H1 (cell line): Measurements from ENCODE around the gene TYW5. TPM values are rescaled to one million over a fixed set of nuclear protein-coding genes. Genes with fewer than 3 reads are reported as not detected.

Experiments used
- HDAC2 ChIP-seq, 2 experiments: fragments of 300-600 bp in 1 of 2; sonication (generic) in 1 of 2; IDR thresholded peaks; 2 replicates each; pipeline ENCODE4 v1.6.1; 2011 to 2012; ENCODE audit warnings: low read depth in 2 of 2, low read length in 2 of 2, mild to moderate bottlenecking in 2 of 2, moderate library complexity in 2 of 2, borderline replicate concordance in 1 of 2, inconsistent platforms in 1 of 2
- HDAC6 ChIP-seq: IDR thresholded peaks from one replicate; pipeline ENCODE4 v1.7.1; 2012; ENCODE audit warnings: low read depth, mild to moderate bottlenecking, inconsistent platforms, low read length, moderate library complexity
- JUN ChIP-seq: IDR thresholded peaks from 2 replicates; pipeline ENCODE4 v1.6.1; 2011; ENCODE audit warnings: low read depth, mild to moderate bottlenecking, improper control_type of control experiment, low read length
- POLR2A ChIP-seq, 2 experiments: IDR thresholded peaks; 1 replicate in 1 of 2; 2 replicates in 1 of 2; pipeline ENCODE4 v1.6.1; 2011; ENCODE audit warnings: low read depth in 2 of 2, low read length in 2 of 2, mild to moderate bottlenecking in 2 of 2; ENCODE audit errors: control extremely low read depth in 1 of 2
- RXRA ChIP-seq: IDR thresholded peaks from 2 replicates; pipeline ENCODE4 v1.6.1; 2011; ENCODE audit warnings: low read depth, mild to moderate bottlenecking, low read length, moderate library complexity; ENCODE audit not compliant: insufficient read depth
- ZNF274 ChIP-seq: IDR thresholded peaks from 2 replicates; pipeline ENCODE4 v1.7.0; 2012; ENCODE audit warnings: low read length, borderline replicate concordance; ENCODE audit errors: extremely low read depth
- polyA plus RNA-seq, 7 experiments: library from polyadenylated mRNA; depleted of rRNA in 3 of 7; stranded (reverse) in 5 of 7; unstranded in 2 of 7; fragments of >200 nt in 5 of 7; fragments of 200-250 nt in 2 of 7; gene quantifications; 1 replicate in 5 of 7; 2 replicates in 1 of 7; 4 replicates in 1 of 7; pipeline versions ENCODE4 v1.2.1 to v1.2.3, GENCODE V29; 2011 to 2013; ENCODE audit warnings: missing spikeins in 2 of 7, mixed read lengths in 2 of 7
- total RNA-seq: library from RNA; stranded (reverse); fragmentation: NEBNext Ultra II Directional; extraction: Animal tissue kit (Norgen Biotek cat#: 25700); gene quantifications from 2 replicates; pipeline ENCODE4 v1.2.1, GENCODE V29; 2021
- TF ChIP-seq, protein P1 (sequence below): fragments of 300-600 bp; sonication (generic); IDR thresholded peaks from 2 replicates; pipeline ENCODE4 v1.7.1; 2012; ENCODE audit warnings: low read length, moderate library complexity, mild to moderate bottlenecking, inconsistent platforms; ENCODE audit not compliant: insufficient replicate concordance
- TF ChIP-seq, protein P2 (sequence below): IDR thresholded peaks from 2 replicates; pipeline ENCODE4 v1.6.1; 2011; ENCODE audit warnings: low read depth, mild to moderate bottlenecking, low read length; ENCODE audit not compliant: insufficient read depth
- TF ChIP-seq, protein P3 (sequence below): IDR thresholded peaks from 2 replicates; pipeline ENCODE4 v1.6.1; 2012; ENCODE audit warnings: inconsistent platforms
- TF ChIP-seq, protein P4 (sequence below): IDR thresholded peaks from 2 replicates; pipeline ENCODE4 v1.6.1; 2012; ENCODE audit warnings: inconsistent platforms

The TYW5 gene
- total and polyA plus RNA-seq, 2 of the 8 experiments (the other 6 are each of a cell fraction or from before 2014, with no cell fraction given): 5.4 to 11.3 TPM

DNA sequence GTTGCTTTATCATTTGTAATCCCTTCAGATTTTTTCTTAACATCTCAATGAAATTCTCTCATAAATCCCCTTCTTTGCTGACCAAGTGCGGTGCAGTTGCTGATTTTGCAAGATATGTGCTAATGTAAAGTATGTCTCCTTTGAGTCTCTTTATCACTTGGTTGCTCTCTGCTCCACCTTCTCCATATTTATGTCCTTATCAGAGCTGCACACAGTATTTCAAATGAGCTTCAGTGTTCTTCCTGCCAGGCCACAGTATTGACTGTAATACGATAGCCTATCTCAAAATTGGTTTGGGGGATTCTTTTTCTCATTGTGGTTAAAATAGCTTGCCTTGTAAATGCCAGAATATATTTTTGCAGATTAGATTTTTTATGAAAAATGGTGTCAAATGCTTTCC, 32.3 kb upstream of the TYW5 start (continued):
- TF ChIP-seq, protein P1, sequence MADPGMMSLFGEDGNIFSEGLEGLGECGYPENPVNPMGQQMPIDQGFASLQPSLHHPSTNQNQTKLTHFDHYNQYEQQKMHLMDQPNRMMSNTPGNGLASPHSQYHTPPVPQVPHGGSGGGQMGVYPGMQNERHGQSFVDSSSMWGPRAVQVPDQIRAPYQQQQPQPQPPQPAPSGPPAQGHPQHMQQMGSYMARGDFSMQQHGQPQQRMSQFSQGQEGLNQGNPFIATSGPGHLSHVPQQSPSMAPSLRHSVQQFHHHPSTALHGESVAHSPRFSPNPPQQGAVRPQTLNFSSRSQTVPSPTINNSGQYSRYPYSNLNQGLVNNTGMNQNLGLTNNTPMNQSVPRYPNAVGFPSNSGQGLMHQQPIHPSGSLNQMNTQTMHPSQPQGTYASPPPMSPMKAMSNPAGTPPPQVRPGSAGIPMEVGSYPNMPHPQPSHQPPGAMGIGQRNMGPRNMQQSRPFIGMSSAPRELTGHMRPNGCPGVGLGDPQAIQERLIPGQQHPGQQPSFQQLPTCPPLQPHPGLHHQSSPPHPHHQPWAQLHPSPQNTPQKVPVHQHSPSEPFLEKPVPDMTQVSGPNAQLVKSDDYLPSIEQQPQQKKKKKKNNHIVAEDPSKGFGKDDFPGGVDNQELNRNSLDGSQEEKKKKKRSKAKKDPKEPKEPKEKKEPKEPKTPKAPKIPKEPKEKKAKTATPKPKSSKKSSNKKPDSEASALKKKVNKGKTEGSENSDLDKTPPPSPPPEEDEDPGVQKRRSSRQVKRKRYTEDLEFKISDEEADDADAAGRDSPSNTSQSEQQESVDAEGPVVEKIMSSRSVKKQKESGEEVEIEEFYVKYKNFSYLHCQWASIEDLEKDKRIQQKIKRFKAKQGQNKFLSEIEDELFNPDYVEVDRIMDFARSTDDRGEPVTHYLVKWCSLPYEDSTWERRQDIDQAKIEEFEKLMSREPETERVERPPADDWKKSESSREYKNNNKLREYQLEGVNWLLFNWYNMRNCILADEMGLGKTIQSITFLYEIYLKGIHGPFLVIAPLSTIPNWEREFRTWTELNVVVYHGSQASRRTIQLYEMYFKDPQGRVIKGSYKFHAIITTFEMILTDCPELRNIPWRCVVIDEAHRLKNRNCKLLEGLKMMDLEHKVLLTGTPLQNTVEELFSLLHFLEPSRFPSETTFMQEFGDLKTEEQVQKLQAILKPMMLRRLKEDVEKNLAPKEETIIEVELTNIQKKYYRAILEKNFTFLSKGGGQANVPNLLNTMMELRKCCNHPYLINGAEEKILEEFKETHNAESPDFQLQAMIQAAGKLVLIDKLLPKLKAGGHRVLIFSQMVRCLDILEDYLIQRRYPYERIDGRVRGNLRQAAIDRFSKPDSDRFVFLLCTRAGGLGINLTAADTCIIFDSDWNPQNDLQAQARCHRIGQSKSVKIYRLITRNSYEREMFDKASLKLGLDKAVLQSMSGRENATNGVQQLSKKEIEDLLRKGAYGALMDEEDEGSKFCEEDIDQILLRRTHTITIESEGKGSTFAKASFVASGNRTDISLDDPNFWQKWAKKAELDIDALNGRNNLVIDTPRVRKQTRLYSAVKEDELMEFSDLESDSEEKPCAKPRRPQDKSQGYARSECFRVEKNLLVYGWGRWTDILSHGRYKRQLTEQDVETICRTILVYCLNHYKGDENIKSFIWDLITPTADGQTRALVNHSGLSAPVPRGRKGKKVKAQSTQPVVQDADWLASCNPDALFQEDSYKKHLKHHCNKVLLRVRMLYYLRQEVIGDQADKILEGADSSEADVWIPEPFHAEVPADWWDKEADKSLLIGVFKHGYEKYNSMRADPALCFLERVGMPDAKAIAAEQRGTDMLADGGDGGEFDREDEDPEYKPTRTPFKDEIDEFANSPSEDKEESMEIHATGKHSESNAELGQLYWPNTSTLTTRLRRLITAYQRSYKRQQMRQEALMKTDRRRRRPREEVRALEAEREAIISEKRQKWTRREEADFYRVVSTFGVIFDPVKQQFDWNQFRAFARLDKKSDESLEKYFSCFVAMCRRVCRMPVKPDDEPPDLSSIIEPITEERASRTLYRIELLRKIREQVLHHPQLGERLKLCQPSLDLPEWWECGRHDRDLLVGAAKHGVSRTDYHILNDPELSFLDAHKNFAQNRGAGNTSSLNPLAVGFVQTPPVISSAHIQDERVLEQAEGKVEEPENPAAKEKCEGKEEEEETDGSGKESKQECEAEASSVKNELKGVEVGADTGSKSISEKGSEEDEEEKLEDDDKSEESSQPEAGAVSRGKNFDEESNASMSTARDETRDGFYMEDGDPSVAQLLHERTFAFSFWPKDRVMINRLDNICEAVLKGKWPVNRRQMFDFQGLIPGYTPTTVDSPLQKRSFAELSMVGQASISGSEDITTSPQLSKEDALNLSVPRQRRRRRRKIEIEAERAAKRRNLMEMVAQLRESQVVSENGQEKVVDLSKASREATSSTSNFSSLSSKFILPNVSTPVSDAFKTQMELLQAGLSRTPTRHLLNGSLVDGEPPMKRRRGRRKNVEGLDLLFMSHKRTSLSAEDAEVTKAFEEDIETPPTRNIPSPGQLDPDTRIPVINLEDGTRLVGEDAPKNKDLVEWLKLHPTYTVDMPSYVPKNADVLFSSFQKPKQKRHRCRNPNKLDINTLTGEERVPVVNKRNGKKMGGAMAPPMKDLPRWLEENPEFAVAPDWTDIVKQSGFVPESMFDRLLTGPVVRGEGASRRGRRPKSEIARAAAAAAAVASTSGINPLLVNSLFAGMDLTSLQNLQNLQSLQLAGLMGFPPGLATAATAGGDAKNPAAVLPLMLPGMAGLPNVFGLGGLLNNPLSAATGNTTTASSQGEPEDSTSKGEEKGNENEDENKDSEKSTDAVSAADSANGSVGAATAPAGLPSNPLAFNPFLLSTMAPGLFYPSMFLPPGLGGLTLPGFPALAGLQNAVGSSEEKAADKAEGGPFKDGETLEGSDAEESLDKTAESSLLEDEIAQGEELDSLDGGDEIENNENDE: no peak
- TF ChIP-seq, protein P2, sequence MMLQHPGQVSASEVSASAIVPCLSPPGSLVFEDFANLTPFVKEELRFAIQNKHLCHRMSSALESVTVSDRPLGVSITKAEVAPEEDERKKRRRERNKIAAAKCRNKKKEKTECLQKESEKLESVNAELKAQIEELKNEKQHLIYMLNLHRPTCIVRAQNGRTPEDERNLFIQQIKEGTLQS: no peak
- TF ChIP-seq, protein P3, sequence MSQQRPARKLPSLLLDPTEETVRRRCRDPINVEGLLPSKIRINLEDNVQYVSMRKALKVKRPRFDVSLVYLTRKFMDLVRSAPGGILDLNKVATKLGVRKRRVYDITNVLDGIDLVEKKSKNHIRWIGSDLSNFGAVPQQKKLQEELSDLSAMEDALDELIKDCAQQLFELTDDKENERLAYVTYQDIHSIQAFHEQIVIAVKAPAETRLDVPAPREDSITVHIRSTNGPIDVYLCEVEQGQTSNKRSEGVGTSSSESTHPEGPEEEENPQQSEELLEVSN: no peak
- TF ChIP-seq HDAC2 (IDR thresholded peaks at IDR 0.05; ENCODE audit: borderline replicate concordance in 1 of 2, low read depth in 2 of 2, low read length in 2 of 2) (no peak), JUN (no peak), HDAC6 (no peak), ZNF274 (no peak), POLR2A (IDR thresholded peaks at IDR 0.05; ENCODE audit: control extremely low read depth in 1 of 2, low read depth in 2 of 2, low read length in 2 of 2) (no peak), RXRA (no peak)
- TF ChIP-seq, protein P4, sequence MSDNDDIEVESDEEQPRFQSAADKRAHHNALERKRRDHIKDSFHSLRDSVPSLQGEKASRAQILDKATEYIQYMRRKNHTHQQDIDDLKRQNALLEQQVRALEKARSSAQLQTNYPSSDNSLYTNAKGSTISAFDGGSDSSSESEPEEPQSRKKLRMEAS: no peak
